B cell (primary cell): Measurements from ENCODE around the gene TTC28.

Experiments used
- EZH2 ChIP-seq: IDR thresholded peaks from 2 replicates; pipeline ENCODE4 v1.6.1; 2012; ENCODE audit warnings: borderline replicate concordance, low read depth, mild to moderate bottlenecking, moderate library complexity, low read length; ENCODE audit not compliant: insufficient read depth, poor library complexity, severe bottlenecking
- TF ChIP-seq, protein P1 (sequence below): fragments of 200-600 bp; IDR thresholded peaks from one replicate; pipeline ENCODE4 v1.8.0; 2022; ENCODE audit warnings: antibody characterized with exemption, mild to moderate bottlenecking

GRCh38 chr22:28237112-28237511, 442.5 kb downstream of the TTC28 start:
- TF ChIP-seq, protein P1, sequence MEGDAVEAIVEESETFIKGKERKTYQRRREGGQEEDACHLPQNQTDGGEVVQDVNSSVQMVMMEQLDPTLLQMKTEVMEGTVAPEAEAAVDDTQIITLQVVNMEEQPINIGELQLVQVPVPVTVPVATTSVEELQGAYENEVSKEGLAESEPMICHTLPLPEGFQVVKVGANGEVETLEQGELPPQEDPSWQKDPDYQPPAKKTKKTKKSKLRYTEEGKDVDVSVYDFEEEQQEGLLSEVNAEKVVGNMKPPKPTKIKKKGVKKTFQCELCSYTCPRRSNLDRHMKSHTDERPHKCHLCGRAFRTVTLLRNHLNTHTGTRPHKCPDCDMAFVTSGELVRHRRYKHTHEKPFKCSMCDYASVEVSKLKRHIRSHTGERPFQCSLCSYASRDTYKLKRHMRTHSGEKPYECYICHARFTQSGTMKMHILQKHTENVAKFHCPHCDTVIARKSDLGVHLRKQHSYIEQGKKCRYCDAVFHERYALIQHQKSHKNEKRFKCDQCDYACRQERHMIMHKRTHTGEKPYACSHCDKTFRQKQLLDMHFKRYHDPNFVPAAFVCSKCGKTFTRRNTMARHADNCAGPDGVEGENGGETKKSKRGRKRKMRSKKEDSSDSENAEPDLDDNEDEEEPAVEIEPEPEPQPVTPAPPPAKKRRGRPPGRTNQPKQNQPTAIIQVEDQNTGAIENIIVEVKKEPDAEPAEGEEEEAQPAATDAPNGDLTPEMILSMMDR: no peak
- no peak for TF ChIP-seq EZH2
